T-helper 1 cell treated with Interleukin-12 subunit alpha and Interleukin-12 subunit beta and Interleukin-4 antibody, amounts not matched to agents 30 μg/mL and 1 μg/mL, for 36 hours (primary cell): ENCODE data around the gene CXorf49B.
"Not testable (repeated sequence)": the region's sequence is repeated elsewhere in the genome, so short reads cannot be mapped to it uniquely, and the experiment has no call there.

Experiments used
- H3K27ac Mint-ChIP-seq: one replicate; pipeline ENCODE4 v1.8.0; 2021; ENCODE audit warnings: mild to moderate bottlenecking, mixed read lengths
- H3K27me3 Mint-ChIP-seq: one replicate; pipeline ENCODE4 v1.8.0; 2021; ENCODE audit warnings: low read depth, mixed read lengths
- H3K36me3 Mint-ChIP-seq: one replicate; pipeline ENCODE4 v1.8.0; 2021; ENCODE audit warnings: low read depth, mixed read lengths
- H3K4me1 Mint-ChIP-seq: one replicate; pipeline ENCODE4 v1.8.0; 2021; ENCODE audit warnings: low read depth, mixed read lengths
- H3K4me3 Mint-ChIP-seq: one replicate; pipeline ENCODE4 v1.8.0; 2021; ENCODE audit warnings: mild to moderate bottlenecking, moderate library complexity, mixed read lengths
- H3K9me3 Mint-ChIP-seq: one replicate; pipeline ENCODE4 v1.8.0; 2021; ENCODE audit warnings: mixed read lengths

Gene CXorf49B

DNA sequence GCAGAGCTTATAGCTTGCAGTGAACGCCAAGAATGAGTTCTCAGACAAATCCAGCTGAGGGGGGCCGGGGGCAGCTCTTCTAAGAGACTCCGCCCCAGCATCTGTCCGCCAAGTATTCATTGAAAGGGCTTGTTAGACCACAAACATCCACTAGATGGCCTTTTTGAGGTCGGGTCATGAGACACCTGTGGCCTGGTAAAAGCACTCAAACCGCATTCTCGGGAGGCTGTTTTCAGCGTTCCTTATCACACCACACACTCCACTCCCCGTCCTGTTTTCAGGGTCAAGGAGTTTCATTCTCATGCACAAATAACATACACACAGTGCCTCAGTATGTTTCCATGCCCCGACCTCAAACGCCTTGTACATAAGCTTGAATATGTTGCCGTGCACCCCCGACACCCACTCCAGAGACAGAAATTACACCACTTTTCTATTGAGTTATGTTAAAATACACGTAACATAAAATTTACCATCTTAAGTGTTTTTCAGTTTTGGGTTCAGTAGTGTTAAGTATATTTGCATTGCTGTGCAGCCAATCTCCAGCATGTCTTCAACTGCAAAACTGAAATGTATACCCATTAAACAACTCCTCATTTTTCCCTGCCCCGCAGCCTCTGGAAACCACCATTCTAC is 21.3 kb downstream of the CXorf49B start:
- not testable (repeated sequence) for H3K36me3 Mint-ChIP-seq, H3K4me3 Mint-ChIP-seq, H3K4me1 Mint-ChIP-seq, H3K27ac Mint-ChIP-seq, H3K9me3 Mint-ChIP-seq, H3K27me3 Mint-ChIP-seq

DNA sequence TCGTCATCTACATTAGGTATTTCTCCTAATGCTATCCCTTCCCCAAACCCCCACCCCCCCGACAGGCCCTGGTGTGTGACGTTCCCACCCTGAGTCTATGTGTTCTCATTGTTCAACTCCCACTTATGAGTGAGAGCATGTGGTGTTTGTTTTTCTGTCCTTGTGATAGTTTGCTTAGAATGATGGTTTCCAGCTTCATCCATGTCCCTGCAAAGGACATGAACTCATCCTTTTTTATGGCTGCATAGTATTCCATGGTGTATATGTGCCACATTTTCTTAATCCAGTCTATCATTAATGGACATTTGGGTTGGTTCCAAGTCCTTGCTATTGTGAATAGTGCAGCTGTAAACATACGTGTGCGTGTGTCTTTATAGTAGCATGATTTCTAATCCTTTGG is 43.3 kb downstream of the CXorf49B start:
- H3K27ac Mint-ChIP-seq, H3K9me3 Mint-ChIP-seq, H3K36me3 Mint-ChIP-seq, H3K27me3 Mint-ChIP-seq, H3K4me3 Mint-ChIP-seq, H3K4me1 Mint-ChIP-seq: not testable (repeated sequence)

DNA sequence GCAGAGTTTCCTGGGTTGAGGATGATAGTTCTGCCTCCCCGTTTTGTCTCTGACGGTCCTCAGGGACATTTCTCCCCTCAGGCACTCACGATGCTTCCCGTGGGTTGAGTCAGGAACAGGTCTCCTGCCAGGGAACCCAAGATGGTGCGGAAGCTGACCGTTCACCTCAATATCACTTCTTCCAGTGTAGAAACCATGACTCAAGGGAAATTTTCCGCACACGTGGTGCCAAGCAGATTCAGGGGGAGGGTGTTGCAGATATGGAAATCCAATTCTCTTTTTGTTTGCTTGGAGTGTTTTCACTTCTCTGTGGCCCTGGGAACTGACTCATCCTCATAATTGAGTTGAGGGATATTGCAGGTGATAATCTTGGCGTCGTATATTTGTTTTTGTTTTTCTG is 46.7 kb downstream of the CXorf49B start:
- Mint-ChIP-seq H3K36me3 (no peaks in the 10 kb centered on the region), H3K27me3 (no peaks in the 10 kb centered on the region), H3K4me1 (no peaks in the 10 kb centered on the region), H3K27ac (no peak overlapping the region), H3K4me3 (no peak overlapping the region), H3K9me3 (no peaks in the 10 kb centered on the region)

DNA sequence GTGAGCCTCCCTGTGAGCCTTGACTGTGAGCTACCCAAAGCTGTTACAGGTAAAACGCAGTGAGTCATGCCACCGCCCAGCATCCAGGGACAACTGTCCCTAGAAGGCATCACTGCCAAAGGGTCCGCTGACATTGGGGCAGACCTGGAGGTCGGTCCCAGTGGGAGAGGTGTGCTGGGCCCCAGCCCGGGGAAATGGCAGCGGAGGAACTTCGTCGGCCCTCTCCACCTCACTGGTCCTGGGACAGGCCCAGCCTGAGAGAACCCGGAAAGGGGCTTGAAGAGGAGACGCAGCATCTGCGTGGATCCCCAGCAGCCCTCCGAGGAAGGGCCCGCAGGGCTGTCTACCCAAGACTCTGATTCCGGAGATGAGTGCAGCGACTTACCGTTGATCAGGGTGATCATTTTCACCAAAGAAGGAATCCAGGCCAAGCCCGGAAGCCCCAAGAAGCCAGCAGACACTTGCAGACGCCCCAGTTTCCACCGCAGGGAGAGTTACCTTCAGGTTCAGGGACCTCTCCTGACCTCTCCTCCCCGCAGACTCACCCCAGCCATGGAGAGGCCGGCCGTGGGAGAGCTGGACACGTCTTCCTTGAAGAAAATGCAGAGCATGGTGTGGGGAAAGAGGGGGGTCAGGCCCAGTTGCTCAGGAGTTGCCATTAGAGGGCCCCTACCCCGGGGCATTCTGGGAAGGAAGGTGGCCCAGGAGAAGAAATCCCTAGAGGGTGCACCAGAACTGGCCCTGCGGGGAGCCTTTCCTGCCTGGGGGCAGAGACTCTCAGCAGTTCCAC is 51.2 kb downstream of the CXorf49B start:
- no peaks in the 10 kb centered on the region for H3K4me1 Mint-ChIP-seq
- no peaks in the 10 kb centered on the region for H3K27me3 Mint-ChIP-seq
- H3K4me3 Mint-ChIP-seq = no peak overlapping the region
- H3K36me3 Mint-ChIP-seq = no peaks in the 10 kb centered on the region
- no peak overlapping the region for H3K27ac Mint-ChIP-seq
- no peaks in the 10 kb centered on the region for H3K9me3 Mint-ChIP-seq

DNA sequence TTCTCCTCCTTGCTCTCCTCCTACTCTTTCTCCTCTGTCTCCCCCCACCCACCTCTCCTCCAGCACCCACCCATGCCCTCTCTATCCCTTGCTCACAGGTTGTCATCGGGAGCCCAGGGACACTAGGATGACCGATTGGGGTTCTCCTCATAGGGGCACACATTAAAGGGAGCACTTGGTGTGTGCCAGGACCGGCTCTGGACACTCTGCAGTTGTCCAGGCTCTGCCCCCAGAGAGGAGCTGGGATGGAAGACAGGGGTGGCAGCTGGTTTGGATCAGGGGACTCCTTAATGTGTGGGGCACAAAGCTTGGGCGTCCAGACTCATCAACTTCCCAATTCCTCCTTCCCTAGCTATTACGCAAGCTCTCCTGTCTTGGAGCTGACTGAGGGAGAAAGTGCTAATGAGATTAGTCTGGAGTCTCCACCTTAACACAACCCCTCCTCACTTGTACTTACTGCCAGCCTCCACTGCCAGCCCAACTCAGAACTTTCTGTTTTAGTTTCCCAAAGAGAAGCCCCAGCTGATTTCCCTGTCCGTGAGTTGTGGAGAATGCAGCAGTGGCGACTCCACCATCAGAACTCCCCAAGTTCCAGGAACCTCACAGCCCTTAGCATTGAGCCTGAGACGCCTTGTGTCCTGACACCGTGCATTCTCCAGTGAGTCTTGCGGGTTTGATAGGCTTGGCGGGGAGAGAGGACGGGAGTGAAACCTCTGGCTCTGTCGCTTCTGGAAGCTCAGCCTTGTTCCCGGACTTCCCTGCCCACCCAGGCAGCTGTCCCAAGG is 52.2 kb downstream of the CXorf49B start:
- Mint-ChIP-seq H3K36me3 (no peaks in the 10 kb centered on the region), H3K9me3 (no peaks in the 10 kb centered on the region), H3K4me3 (no peak overlapping the region), H3K27me3 (no peaks in the 10 kb centered on the region), H3K4me1 (no peaks in the 10 kb centered on the region), H3K27ac (no peak overlapping the region)

DNA sequence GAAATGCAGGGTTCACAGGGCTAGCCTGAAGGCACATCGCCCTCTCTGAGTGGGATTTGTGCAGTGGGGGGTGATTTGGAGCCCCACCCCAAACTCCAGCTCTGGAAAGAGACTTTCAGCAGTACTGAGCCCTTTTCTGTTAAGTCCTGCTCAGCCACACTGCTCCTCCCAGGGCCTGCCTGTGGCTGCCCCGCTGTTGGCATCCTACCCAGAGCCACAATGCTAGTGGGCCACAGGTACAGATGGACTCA is 52.7 kb downstream of the CXorf49B start:
- H3K9me3 Mint-ChIP-seq = no peaks in the 10 kb centered on the region
- no peaks in the 10 kb centered on the region for H3K4me1 Mint-ChIP-seq

More for the DNA sequence above, 52.7 kb downstream of the CXorf49B start:
- H3K36me3 Mint-ChIP-seq = no peaks in the 10 kb centered on the region
- H3K4me3 Mint-ChIP-seq = no peak overlapping the region
- no peak overlapping the region for H3K27ac Mint-ChIP-seq
- no peaks in the 10 kb centered on the region for H3K27me3 Mint-ChIP-seq
